ENCODE data around the gene CCDC194. TPM values are rescaled to one million over a fixed set of nuclear protein-coding genes. Genes with fewer than 3 reads are reported as not detected.

CCDC194 gene
- total RNA-seq, 1 experiment from 2014 or later: not detected

- peak; percentile 85 for DNase-seq (ENCODE audit: low read depth)
Observed at GRCh38 chr19:17406046-17406886, 12.3 kb upstream of the CCDC194 start.

DNA sequence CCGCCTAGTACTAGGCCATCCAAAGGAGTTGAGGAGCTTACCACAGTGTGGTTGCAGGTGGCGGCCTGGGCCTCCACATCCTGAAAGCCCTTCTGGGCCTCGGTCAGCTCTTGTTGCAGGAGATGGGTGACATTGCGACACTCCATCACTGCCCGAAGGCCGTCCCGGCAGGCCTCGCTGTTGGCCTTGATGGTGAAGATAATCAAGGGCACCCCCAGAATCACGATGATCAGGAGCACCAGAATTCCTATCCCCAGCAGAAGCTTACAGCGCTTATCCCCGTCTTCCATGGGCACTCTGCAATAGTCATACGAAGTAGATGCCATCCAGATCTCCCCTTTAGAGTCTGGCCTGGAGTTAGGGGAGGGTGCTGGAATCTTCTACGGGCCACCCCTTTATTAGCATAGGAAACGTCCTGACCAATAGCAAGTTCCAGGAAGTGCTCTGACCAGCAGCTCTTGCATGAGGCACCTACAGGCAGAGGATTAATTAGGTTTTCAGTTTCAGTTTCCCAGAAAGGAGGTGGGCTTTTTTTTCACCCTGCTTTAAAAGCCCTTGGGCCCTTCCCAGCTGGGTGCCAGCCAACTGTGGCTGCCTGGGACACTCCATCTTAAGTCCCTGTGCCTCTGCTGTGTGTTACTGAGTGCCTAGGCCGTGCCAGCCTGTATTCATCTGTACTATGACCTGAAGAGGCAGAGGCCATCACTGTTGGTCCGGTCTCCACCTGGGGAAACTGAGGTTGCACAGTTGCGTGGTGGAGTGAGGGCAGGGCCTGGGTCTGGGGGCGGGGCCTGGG is 11.5 kb upstream of the CCDC194 start, which contains the start of gene BST2:
Gene BST2, minus strand, starts transcription at position 381 of the 796 bp plus-strand sequence. Its CDS starts 55 bp downstream, at position 326.
- peak; percentile 37 for DNase-seq (ENCODE audit: low read depth)

- no peak for DNase-seq (ENCODE audit: low read depth)
Observed at GRCh38 chr19:17404621-17405249, 10.7 kb upstream of the CCDC194 start.

GRCh38 chr19:17404015-17404414 is 10.0 kb upstream of the CCDC194 start:
- DNase-seq (ENCODE audit: low read depth): no peak

DNA sequence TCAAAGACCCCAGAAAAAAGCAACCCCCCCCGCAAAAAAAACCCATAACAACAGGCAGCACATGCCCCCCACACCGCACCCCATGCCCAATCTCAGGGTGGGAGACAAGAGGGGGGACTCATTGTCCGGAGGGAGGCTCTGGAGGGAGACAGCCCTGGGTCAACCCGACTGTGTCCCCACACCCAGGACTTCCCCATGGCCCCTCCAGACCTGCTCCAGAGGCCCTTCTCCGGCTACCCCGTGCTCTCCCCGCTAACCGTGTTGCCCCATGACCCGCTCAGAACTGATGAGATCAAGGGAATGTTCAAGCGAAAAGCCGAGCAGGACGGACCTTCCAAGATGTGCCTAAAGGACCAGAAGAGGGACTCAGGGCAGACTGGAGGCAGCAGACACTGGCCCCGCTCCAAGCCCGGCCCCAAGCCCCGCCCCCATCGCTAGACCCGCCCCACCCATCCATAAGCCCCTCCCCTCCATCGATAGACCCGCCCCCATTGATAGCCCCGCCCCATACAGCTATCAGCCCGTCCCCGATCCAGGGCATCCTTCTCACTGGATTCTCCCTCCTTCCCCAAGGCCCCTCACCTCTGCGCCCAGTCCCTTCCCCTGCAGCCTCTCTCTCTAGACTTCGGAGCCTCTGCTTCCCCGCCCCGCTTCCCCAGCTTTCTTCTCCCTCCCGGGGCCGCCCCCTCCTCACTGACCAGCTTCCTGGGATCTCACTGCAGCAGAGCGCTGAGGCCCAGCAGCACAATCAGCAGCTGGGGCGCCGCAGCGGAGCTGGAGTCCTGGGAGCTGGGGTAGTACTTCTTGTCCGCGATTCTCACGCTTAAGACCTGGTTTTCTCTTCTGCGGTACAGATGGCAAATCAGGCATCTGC is 9.2 kb upstream of the CCDC194 start:
- no peak for DNase-seq (ENCODE audit: low read depth)

DNA sequence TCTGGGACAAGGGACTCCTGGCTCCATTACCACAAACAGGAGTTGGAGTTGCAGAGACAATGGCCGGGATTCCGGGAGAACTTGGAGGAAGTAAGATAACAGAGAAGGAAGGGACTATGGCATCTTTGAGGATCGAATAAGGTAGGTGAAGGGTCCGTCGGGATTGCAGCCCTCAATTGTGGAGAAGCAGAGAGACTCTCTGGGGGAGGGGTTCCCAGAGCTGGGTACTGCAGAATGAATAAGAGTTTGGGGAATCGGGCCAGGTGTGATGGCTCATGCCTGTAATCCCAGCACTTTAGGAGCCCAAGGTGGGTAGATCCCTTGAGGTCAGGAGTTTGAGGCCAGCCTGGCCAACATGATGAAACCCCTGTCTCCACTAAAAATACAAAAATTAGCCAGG is 7.6 kb upstream of the CCDC194 start:
- no peak for DNase-seq (ENCODE audit: low read depth)

- no peak for DNase-seq (ENCODE audit: low read depth)
Observed at GRCh38 chr19:17398902-17399527, 5.0 kb upstream of the CCDC194 start.

GRCh38 chr19:17394891-17395415 is 957 bp upstream of the CCDC194 start:
- peak; percentile 84 for DNase-seq (ENCODE audit: low read depth)

GRCh38 chr19:17393002-17393401 is 994 bp downstream of the CCDC194 start:
- peak; percentile 40 for DNase-seq (ENCODE audit: low read depth)

GRCh38 chr19:17391371-17392151 is 2.4 kb downstream of the CCDC194 start:
- no peak for DNase-seq (ENCODE audit: low read depth)

DNA sequence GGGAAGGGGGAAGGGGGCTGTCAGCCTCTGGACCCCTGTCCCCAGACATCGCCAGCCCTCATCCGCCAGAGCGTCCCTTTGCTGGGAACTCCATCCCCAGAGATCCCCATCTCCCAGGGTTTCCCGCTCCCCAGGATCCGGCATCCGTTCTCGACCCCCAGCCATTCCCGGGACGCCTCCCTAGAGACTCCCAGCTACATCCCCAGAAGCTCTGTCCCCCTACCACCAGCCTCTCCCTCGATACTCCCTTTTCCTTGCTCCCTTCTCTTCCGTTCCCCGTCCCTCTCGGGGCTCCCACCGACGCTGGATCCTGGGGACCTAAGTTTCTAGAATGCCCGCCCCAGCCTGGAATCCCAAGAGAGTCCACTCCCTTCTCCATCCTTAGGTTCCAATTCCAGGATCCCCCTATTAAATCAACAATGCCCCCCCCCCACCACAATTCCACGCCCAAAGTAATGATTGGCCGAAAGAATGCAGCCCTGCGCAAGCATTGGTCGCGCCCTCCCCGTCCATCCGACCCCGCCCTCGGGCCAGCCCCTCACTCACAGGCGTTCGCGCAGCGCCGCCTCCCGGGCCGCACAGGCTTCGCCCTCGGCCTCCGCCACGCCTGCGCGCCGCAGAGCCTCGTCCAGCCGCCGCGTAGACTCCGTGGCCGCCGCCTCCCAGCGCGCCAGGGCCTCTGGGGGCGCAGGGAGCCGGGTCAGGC is 3.2 kb downstream of the CCDC194 start:
- DNase-seq (ENCODE audit: low read depth): peak; percentile 80

DNA sequence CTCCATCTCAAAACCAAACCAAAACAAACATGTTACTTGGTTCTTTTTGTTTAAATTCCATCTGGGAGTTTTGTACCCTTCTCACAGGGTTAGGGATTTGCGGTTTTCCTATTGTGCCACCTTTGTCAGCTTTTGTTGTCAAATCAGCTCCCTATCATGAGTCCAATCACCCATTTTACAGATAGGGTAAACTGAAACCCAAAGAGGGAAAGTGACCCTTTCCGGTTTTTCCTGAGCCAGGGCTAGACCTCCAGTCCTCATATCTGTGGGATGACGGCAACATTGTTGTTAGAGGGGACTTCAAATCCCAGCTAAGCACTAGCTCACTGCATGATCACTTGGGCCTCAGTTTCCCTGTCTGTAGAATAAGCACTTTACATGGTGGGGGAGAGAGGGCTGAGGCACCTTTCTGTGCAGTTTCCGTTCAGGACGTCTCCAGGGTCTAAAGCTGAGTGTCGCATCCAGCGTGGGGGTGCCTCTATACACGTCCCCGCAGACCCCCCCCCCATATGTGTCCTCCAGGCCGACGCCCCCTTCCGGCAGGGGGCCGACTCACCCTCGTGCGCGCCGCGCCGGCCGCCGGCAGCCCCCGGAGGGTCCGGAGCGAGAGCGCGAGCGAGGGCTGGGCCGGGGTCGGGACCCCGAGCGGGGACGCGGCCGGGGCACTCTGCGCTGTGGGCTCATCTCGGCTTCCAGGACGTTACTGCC is 3.9 kb downstream of the CCDC194 start:
- DNase-seq (ENCODE audit: low read depth): no peak

- no peak for DNase-seq (ENCODE audit: low read depth)
Observed at GRCh38 chr19:17389288-17389687, 4.7 kb downstream of the CCDC194 start.

DNA sequence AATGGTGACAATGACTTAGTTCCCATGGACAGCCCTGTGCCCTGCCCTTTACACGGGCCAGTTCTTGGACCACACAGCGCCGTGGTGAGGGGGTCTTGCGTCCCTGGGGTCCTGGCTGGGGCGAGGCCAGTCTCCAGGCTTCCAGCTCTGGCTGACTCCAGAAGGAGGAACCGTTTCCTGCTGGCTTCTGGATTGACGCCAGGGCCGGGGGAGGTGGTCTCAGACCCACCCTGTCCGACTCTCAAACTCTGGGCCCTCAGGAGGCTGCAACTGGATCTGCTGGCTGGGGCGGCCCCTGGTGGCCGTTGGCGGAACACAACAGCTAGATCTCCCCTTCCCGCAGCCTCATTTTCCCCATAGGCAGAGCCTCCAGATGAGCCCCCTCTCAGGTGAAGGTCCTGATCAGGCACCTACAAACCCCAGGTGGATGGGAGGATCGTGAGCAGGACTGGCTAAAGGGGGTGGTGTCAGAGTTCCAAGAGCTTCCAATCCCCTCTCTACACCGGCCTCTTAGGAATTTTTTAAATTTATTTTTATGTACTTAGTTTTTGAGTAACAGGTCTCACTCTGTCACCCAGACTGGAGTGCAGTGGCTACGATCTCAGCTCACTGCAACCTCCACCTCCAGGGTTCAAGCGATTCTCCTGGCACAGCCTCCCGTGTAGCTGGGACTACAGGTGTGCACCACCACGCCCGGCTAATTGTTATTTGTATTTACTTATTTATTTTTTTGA is 8.0 kb downstream of the CCDC194 start:
- peak; percentile 55 for DNase-seq (ENCODE audit: low read depth)

DNA sequence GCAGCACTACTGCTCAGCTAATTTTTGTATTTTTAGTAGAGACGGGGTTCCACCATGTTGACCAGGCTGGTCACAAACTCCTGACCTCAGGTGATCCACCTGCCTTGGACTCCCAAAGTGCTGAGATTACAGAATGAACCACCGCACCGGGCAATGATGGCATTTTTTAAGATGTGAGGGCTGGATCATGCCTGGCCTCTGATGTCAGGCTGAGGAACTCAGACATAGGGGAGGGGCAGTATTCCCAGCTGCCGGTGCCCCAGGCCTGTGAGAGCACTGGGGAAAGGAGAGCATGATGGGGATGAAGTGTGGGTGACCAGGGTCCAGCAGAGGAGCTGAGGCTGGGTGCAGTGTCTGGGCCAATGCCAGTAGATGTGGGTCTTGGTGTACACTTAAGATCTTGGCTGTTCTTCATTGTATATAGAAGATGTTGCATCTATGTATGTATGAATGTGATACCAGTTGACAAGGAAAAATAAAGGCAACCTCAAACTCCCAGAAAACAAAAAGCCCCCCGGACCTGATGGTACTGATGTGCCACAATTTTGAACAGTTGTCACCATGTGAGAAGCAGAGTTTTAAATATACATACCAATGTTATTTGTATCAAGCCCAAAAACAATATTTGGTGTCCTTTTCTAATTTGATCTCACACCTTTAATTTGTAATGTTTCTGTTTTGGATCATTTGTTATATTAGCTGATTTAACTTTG is 13.4 kb downstream of the CCDC194 start:
- DNase-seq (ENCODE audit: low read depth): no peak

GRCh38 chr19:17379221-17379631 is 14.8 kb downstream of the CCDC194 start:
- no peak for DNase-seq (ENCODE audit: low read depth)

GRCh38 chr19:17378271-17378670 is 15.7 kb downstream of the CCDC194 start:
- no peak for DNase-seq (ENCODE audit: low read depth)

All from HT1080 (cell line).